HEK293 (cell line): ENCODE results near the gene ZMYM2.

ENCODE experiments used
- CTCF ChIA-PET: fragments of 350-600 bp; formaldehyde crosslinking; extraction: SDS; loops from one replicate; lab custom pipeline; 2021; ENCODE audit warnings: antibody characterized with exemption; lab: Yijun Ruan, JAX
- POLR2A ChIA-PET: fragments of 300-600 bp; formaldehyde crosslinking; extraction: SDS; loops from one replicate; lab custom pipeline; 2020; ENCODE audit warnings: antibody characterized with exemption, inconsistent platforms; lab: Yijun Ruan, JAX
- H3K27ac ChIP-seq: fragments of 200-500 bp; sonication (Bioruptor generic); 2 replicates; pipeline ENCODE4 v1.5.1; 2014; ENCODE audit warnings: low read depth, low read length, control low read depth, inconsistent platforms; ENCODE audit errors: extremely low read depth
- H3K36me3 ChIP-seq, 2 experiments: fragments of 200-500 bp in 1 of 2; sonication (Bioruptor generic) in 1 of 2; 1 replicate in 1 of 2; 2 replicates in 1 of 2; pipeline ENCODE4 v1.5.1; 2014 to 2017; ENCODE audit warnings: inconsistent platforms in 2 of 2, low read length in 2 of 2; ENCODE audit not compliant: control insufficient read depth in 2 of 2, insufficient read depth in 1 of 2
- H3K4me1 ChIP-seq: fragments of 200-500 bp; sonication (Bioruptor generic); 2 replicates; pipeline ENCODE4 v1.5.1; 2014; ENCODE audit warnings: mild to moderate bottlenecking, low read length, inconsistent platforms; ENCODE audit not compliant: control insufficient read depth, insufficient read depth
- H3K4me3 ChIP-seq: 2 replicates; pipeline ENCODE4 v1.5.1; 2011; ENCODE audit warnings: low read depth, mild to moderate bottlenecking, control low read depth, low read length, moderate library complexity
- H3K9me3 ChIP-seq: fragments of 200-500 bp; sonication (Bioruptor generic); 2 replicates; pipeline ENCODE4 v1.5.1; 2014; ENCODE audit warnings: low read depth, low read length, inconsistent platforms; ENCODE audit not compliant: control insufficient read depth, insufficient read depth
- BCL6B ChIP-seq: fragments of 450-650 bp; formaldehyde crosslinking; IDR thresholded peaks from 2 replicates; pipeline ENCODE4 v1.5.1; 2017; ENCODE audit warnings: missing biosample characterization, missing genetic modification characterization
- OSR2 ChIP-seq: fragments of 450-650 bp; formaldehyde crosslinking; IDR thresholded peaks from 2 replicates; pipeline ENCODE4 v1.5.1; 2016; ENCODE audit warnings: missing biosample characterization, missing genetic modification characterization
- RBAK ChIP-seq: fragments of 450-650 bp; formaldehyde crosslinking; IDR thresholded peaks from 2 replicates; pipeline ENCODE4 v1.5.1; 2016; ENCODE audit warnings: missing biosample characterization, missing genetic modification characterization
- REST ChIP-seq: fragments of 450-650 bp; formaldehyde crosslinking; IDR thresholded peaks from 2 replicates; pipeline ENCODE4 v1.5.1; 2016; ENCODE audit warnings: missing biosample characterization, missing genetic modification characterization
- ZBTB7A ChIP-seq: fragments of 450-650 bp; formaldehyde crosslinking; IDR thresholded peaks from 2 replicates; pipeline ENCODE4 v1.5.1; 2016; ENCODE audit warnings: low read depth, missing biosample characterization, missing genetic modification characterization
- ZFP3 ChIP-seq: fragments of 450-650 bp; formaldehyde crosslinking; IDR thresholded peaks from 2 replicates; pipeline ENCODE4 v1.5.1; 2016; ENCODE audit warnings: low read depth, missing biosample characterization, missing genetic modification characterization
- ZFP37 ChIP-seq: fragments of 450-650 bp; formaldehyde crosslinking; IDR thresholded peaks from 2 replicates; pipeline ENCODE4 v1.5.1; 2016; ENCODE audit warnings: missing biosample characterization, missing genetic modification characterization
- ZNF157 ChIP-seq: fragments of 450-650 bp; formaldehyde crosslinking; IDR thresholded peaks from 2 replicates; pipeline ENCODE4 v1.5.1; 2016; ENCODE audit warnings: missing biosample characterization, missing genetic modification characterization
- ZNF19 ChIP-seq: fragments of 450-650 bp; formaldehyde crosslinking; IDR thresholded peaks from 2 replicates; pipeline ENCODE4; 2016; ENCODE audit warnings: missing biosample characterization, missing genetic modification characterization, low read depth
- ZNF202 ChIP-seq: fragments of 450-650 bp; formaldehyde crosslinking; IDR thresholded peaks from 2 replicates; pipeline ENCODE4 v1.5.1; 2016; ENCODE audit warnings: missing biosample characterization, missing genetic modification characterization, borderline replicate concordance
- ZNF214 ChIP-seq: fragments of 450-650 bp; formaldehyde crosslinking; IDR thresholded peaks from 2 replicates; pipeline ENCODE4 v1.5.1; 2017; ENCODE audit warnings: missing biosample characterization, mild to moderate bottlenecking, missing genetic modification characterization, borderline replicate concordance
- ZNF274 ChIP-seq, 2 experiments: fragments of 200-500 bp in 1 of 2; fragments of 450-650 bp in 1 of 2; sonication (Bioruptor generic) in 1 of 2; formaldehyde crosslinking in 1 of 2; IDR thresholded peaks; 2 replicates each; pipeline versions ENCODE4 v1.5.1 to v1.6.1; 2014 to 2016; ENCODE audit warnings: borderline replicate concordance in 1 of 2, inconsistent platforms in 1 of 2, low read length in 1 of 2, missing biosample characterization in 1 of 2, missing genetic modification characterization in 1 of 2
- ZNF335 ChIP-seq: fragments of 450-650 bp; formaldehyde crosslinking; conservative IDR thresholded peaks from 2 replicates; pipeline ENCODE4 v1.5.1; 2016; ENCODE audit warnings: missing biosample characterization, missing genetic modification characterization
- ZNF394 ChIP-seq: fragments of 450-650 bp; formaldehyde crosslinking; IDR thresholded peaks from 2 replicates; pipeline ENCODE4 v1.5.1; 2016; ENCODE audit warnings: missing biosample characterization, missing genetic modification characterization, mild to moderate bottlenecking, moderate library complexity, borderline replicate concordance
- ZNF549 ChIP-seq: fragments of 450-650 bp; IDR thresholded peaks from 2 replicates; pipeline ENCODE4 v1.5.1; 2018; ENCODE audit warnings: missing biosample characterization, missing genetic modification characterization, mild to moderate bottlenecking, inconsistent platforms, moderate library complexity
- ZNF571 ChIP-seq: fragments of 450-650 bp; formaldehyde crosslinking; IDR thresholded peaks from 2 replicates; pipeline ENCODE4 v1.5.0; 2017; ENCODE audit warnings: missing biosample characterization, missing genetic modification characterization
- ZNF580 ChIP-seq: fragments of 450-650 bp; formaldehyde crosslinking; IDR thresholded peaks from 2 replicates; pipeline ENCODE4 v1.5.1; 2016; ENCODE audit warnings: missing biosample characterization, missing genetic modification characterization
- ZNF596 ChIP-seq: fragments of 450-650 bp; IDR thresholded peaks from 2 replicates; pipeline ENCODE4 v1.5.0; 2018; ENCODE audit warnings: missing biosample characterization, mild to moderate bottlenecking, missing genetic modification characterization, moderate library complexity
- ZNF624 ChIP-seq: fragments of 450-650 bp; formaldehyde crosslinking; IDR thresholded peaks from 2 replicates; pipeline ENCODE4 v1.5.1; 2017; ENCODE audit warnings: missing biosample characterization, missing genetic modification characterization
- ZNF654 ChIP-seq: fragments of 450-650 bp; formaldehyde crosslinking; IDR thresholded peaks from 2 replicates; pipeline ENCODE4 v1.5.1; 2016; ENCODE audit warnings: low read depth, missing biosample characterization, missing genetic modification characterization
- ZNF660 ChIP-seq: fragments of 450-650 bp; IDR thresholded peaks from 2 replicates; pipeline ENCODE4 v1.5.1; 2018; ENCODE audit warnings: missing biosample characterization, mild to moderate bottlenecking, missing genetic modification characterization
- ZNF670 ChIP-seq: fragments of 450-650 bp; formaldehyde crosslinking; IDR thresholded peaks from 2 replicates; pipeline ENCODE4 v1.5.1; 2016; ENCODE audit warnings: missing biosample characterization, missing genetic modification characterization, low read depth
- ZNF692 ChIP-seq: fragments of 450-650 bp; formaldehyde crosslinking; IDR thresholded peaks from 2 replicates; pipeline ENCODE4 v1.5.1; 2016; ENCODE audit warnings: missing biosample characterization, missing genetic modification characterization
- ZNF837 ChIP-seq: fragments of 450-650 bp; formaldehyde crosslinking; IDR thresholded peaks from 2 replicates; pipeline ENCODE4 v1.5.1; 2016; ENCODE audit warnings: missing biosample characterization, missing genetic modification characterization

The ZMYM2 gene

GRCh38 chr13:20033486-20033885 lies 75.0 kb downstream of the ZMYM2 start:
- TF ChIP-seq ZNF670 (tag by site-specific recombination) (no peak), ZNF660 (tag by site-specific recombination) (no peak), ZNF549 (tag by site-specific recombination) (no peak), ZNF596 (tag by site-specific recombination) (no peak), ZNF837 (tag by site-specific recombination) (no peak), RBAK (tag by site-specific recombination) (no peak), ZNF214 (tag by site-specific recombination) (no peak), ZFP37 (no peak), ZFP3 (no peak), ZNF394 (tag by site-specific recombination) (no peak), ZNF19 (tag by site-specific recombination) (no peak), ZBTB7A (tag by site-specific recombination) (no peak), BCL6B (tag by site-specific recombination) (no peak), ZNF335 (tag by site-specific recombination) (no peak)
- CTCF ChIA-PET = interaction anchor here (1.0 kb wide), 1 partner anchor 126 kb away, joined by 3 read pairs; no protein-coding TSS in a partner anchor
- Histone ChIP-seq H3K4me1 (no peaks in the 10 kb centered on the region), H3K36me3 (peaks cover 17 to 81% of the 10 kb centered on the region in 2 experiments), H3K27ac (no peak overlapping the region), H3K9me3 (no peaks in the 10 kb centered on the region), H3K4me3 (no peak overlapping the region)
- POLR2A ChIA-PET = no interaction called here

- CTCF ChIA-PET = interaction anchor here (0.6 to 2.8 kb wide), 13 partner anchors 9 to 457 kb away, joined by 3 to 15 read pairs (median 3); no protein-coding TSS in a partner anchor
- H3K4me1 ChIP-seq = no peaks in the 10 kb centered on the region
- H3K36me3 ChIP-seq = peaks cover 17 to 82% of the 10 kb centered on the region in 2 experiments
- H3K27ac ChIP-seq = no peak overlapping the region
- no peaks in the 10 kb centered on the region for H3K9me3 ChIP-seq
- no peak overlapping the region for H3K4me3 ChIP-seq
- POLR2A ChIA-PET = no interaction called here
- TF ChIP-seq ZFP37 (no peak), ZNF624 (no peak), ZNF654 (peak; percentile 16; the same call in 1 of the 2 replicates), ZNF157 (tag by site-specific recombination) (no peak)
These were observed 76.6 kb downstream of the ZMYM2 start for GRCh38 chr13:20035130-20035529.

- peaks cover 16 to 86% of the 10 kb centered on the region in 2 experiments for H3K36me3 ChIP-seq
- POLR2A ChIA-PET = no interaction called here
- CTCF ChIA-PET = interaction anchor here (0.7 to 1.0 kb wide), 2 partner anchors 27 to 39 kb away, joined by 3 to 7 read pairs; no protein-coding TSS in a partner anchor
- H3K27ac ChIP-seq = no peak overlapping the region
- H3K4me3 ChIP-seq = no peak overlapping the region
- no peaks in the 10 kb centered on the region for H3K9me3 ChIP-seq
- no peaks in the 10 kb centered on the region for H3K4me1 ChIP-seq
- TF ChIP-seq ZNF571 (tag by site-specific recombination) (no peak), ZNF580 (tag by site-specific recombination) (peak; percentile 73; the same call in 1 of the 2 replicates), ZNF692 (tag by site-specific recombination) (no peak), OSR2 (tag by site-specific recombination) (no peak), ZNF274 (IDR thresholded peaks at IDR 0.05; ENCODE audit: low read length) (no peak), ZNF274 (tag by site-specific recombination; IDR thresholded peaks at IDR 0.05; ENCODE audit: borderline replicate concordance) (no peak), ZBTB7A (tag by site-specific recombination) (no peak), ZFP3 (no peak), REST (no peak), ZNF202 (tag by site-specific recombination) (no peak)
These were observed 79.4 kb downstream of the ZMYM2 start for GRCh38 chr13:20037908-20038307.
